Posterior vena cava (tissue), 2 donors: ENCODE measurements around the gene ZNF521. TPM values are rescaled to one million over a fixed set of nuclear protein-coding genes. Genes with fewer than 3 reads are reported as not detected.
"Not testable (repeated sequence)": the region's sequence is repeated elsewhere in the genome, so short reads cannot be mapped to it uniquely, and the experiment has no call there.

ENCODE experiments used
- DNase-seq: peaks from one replicate; pipeline ENCODE4 v3.0.0-alpha.2; 2020; ENCODE audit warnings: low spot score
- intact Hi-C, 2 donors: fragments of 100-400 bp; cut with DNase I; formaldehyde crosslinking; loops; one replicate each; pipeline versions ENCODE4 v1.14.1 to v1.14.2; 2022 to 2023
- total RNA-seq, 2 donors: library from RNA; stranded (reverse); fragmentation: NEBNext Ultra II Directional; extraction: Animal tissue kit (Norgen Biotek cat#: 25700); gene quantifications; one replicate each; pipeline ENCODE4 v1.2.1, GENCODE V29; 2021
- donor health status: DM: yes; HTN: yes; CAD: no.
- donor health status: DM: yes; HTN: yes; CAD: no.

The ZNF521 gene
- total RNA-seq, 2 donors from 2014 or later, result 29.0 to 44.5 TPM

DNA sequence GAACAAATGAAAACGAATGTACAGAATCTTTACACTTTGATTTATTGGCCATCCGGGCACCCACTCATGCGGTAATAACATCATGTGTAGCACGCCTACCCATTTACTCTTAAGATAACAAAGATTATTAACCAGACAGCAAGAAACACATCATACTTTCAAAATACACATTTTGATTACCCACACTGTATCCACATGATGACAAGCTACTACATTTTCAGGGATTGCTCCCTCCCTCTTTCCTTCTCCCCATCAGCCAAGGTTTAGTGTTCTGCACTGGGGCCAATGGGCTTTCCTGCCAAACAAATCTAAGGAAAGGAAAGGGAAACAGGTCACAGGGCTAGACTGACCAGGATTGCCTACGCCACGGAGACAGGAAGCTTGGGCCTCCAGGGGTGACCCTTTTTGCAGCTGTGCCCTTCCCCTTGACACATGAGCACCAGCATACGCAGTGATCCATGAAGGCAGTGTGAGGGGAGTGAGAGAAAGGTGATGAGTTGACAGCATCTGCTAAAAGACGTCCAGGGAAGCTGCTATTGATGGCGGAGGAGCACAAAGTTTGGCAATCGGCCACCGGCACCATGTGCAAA, 76.5 kb downstream of the ZNF521 start:
- intact Hi-C loops, result no loop called here

DNA sequence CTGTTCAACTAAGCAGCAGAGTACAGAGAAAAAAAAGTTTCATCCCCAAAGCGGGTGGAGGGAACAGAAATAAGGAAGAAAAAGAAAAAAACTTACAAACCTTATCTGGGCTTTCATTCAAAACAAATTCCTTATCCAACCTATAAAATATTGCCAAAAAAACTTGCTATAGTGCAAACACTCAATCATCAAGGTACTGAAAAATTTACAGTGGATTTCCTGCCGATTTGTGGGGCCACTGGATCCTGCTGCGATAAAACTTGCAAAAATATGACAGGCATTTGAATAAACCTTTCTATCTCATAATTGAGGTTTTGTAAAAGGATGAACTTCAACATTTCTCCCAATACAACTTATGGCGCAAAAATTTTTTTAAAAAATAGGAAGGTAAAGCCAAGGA, 77.0 kb downstream of the ZNF521 start:
- intact Hi-C loops, result loop anchor here in 1 of 2 donors (5.0 kb wide), 1 partner anchor 448 kb away; no protein-coding TSS in a partner anchor
- no peak for DNase-seq

More for the DNA sequence above, 76.5 kb downstream of the ZNF521 start:
- DNase-seq, result no peak

DNA sequence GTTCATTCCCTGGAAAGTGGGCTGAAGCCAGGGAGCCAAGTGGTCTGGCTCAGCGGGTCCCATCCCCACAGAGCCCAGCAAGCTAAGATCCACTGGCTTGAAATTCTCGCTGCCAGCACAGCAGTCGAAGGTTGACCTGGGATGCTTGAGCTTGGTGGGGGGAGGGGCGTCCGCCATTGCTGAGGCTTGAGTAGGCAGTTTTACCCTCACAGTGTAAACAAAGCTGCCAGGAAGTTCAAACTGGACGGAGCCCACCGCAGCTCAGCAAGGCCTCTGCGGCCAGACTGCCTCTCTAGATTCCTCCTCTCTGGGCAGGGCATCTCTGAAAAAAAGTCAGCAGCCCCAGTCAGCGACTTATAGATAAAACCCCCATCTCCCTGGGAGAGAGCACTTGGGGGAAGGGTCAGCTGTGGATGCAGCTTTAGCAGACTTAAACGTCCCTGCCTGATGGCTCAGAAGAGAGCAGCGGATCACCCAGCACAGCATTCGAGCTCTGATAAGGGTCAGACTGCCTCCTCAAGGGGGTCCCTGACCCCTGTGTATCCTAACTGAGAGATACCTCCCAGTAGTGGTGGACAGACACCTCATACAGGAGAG, 84.9 kb downstream of the ZNF521 start:
- intact Hi-C loops, DNase-seq: not testable (repeated sequence)

DNA sequence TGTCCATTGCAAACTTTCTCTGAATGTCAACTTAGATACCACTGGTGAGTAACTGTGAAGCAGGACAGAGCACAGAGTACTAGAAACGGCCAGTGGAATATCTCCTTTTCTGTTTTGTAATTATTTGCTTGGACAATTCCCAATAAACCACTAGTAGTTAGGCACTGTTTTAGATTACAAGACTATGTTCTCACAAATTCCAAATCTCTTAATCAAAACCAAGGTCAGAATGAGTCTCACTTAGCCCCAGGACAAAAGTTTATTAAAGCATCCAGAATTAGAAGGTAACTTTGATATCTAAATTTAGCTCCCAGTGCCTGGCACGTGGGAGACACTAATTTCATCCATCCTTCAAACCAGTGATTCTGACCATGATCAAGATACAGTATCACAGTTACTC, 89.0 kb downstream of the ZNF521 start:
- intact Hi-C loops, result no loop called here
- DNase-seq, result no peak

DNA sequence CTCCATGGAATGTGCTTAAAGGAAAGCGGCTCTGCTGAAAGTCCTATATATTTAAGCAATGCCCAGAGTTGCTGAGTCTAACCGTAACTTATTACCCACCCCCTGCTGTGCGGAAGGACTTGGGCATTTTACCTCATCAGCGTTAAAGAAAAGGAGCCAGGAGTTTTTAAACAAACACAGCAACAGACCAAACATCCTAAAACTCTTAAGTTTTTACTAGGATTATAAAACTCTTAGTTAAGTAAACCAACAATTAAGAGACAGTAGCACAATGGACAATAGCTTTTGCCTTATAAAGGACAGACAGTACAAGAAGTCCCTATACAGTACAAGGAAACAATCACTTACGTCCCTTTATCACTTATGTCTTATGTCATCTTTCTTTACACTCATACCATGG, 90.2 kb downstream of the ZNF521 start:
- intact Hi-C loops, result no loop called here
- DNase-seq, result no peak

DNA sequence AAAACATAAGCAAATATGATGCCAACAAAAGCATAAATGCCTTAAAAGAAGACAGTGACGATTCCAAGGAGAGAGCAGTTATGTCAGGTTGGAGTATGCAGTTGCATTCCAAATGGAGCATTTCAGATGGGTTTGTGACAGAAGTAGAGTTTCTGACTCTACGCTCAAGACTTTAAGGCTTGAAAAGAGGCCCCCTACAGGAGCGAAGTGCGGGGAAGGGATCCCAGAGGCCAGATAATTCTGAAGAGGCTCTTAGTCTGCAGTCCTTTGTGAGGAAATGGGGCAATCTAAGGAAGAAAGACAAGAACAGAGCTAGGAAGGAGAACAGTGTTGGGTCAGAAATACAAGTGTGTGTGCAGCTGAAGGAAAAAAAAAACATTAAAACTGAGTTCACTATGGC, 95.5 kb downstream of the ZNF521 start:
- DNase-seq, result no peak
- intact Hi-C loops, result no loop called here

DNA sequence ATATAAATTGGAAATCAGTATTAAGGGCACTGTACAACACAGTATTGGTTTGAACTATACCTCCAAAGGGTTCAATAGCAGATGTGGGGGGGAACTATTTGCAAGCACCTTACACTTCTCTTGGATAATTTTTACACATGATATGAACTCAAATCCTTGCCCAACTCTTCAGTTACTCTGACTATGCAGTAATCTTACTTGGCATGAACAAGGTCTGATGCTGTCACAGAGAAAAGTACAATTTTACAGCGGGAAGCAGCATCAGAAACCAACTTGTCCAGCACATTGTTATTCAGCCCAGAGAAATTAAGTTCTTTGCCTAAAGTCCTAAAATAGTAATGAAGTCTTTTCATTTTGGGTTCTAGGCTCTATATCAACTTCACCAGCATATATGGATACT, 98.2 kb downstream of the ZNF521 start:
- intact Hi-C loops, result no loop called here
- DNase-seq, result no peak

DNA sequence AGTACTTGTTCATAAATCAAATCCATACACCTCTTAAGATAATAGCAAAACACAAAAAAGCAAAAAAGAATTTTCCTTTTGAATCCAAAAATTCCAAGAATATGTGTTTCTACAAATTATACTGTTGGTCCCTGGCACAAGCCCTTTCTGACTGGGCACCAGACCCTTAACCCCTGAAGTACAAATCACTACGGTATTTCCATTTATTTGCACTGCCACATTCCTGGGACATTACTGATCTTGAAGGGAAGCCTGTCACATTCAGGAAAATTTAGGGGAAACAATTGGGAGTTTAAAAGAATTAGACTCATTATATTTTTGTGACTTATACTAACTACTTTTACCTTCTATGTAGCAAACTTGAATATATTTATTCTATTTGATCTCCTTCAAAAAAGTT, 98.8 kb downstream of the ZNF521 start:
- DNase-seq, result no peak
- intact Hi-C loops, result no loop called here

DNA sequence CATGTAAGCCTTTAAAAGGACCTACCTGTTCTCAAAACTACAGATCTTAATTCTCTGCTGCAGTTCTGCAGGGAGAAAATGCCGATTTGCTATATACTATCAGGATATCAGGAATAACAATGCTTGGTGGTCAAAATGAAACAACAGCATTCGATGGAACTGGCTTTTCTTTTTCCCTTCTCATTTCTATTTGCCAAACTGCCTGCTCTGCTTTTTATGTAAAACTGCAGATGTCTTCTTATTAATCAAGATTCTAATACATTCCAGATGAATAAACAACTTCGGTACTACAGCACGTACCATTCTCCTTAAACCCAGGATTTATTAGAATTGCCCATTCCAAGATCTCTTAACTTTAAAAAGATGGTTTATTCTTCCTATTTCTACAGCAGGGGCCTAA, 100.9 kb downstream of the ZNF521 start:
- no peak for DNase-seq
- intact Hi-C loops, result no loop called here

DNA sequence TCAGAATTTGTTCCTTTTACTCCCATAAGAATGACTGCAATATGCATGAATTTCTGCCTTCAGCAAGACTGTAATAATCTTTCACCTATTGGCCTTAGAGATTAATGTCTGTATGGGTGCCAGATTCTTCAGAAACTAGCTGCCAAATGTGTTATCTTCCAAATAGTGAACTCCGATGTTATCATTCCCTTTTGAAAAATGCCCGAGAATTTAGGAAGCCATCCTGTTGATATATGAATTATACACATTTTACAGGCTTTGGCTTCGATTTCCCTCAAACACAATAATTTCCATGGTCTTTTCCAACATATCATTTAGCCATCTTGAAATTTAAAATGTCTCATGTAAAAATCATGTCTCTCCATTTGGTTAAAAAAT, 101.5 kb downstream of the ZNF521 start:
- intact Hi-C loops, result no loop called here
- no peak for DNase-seq

DNA sequence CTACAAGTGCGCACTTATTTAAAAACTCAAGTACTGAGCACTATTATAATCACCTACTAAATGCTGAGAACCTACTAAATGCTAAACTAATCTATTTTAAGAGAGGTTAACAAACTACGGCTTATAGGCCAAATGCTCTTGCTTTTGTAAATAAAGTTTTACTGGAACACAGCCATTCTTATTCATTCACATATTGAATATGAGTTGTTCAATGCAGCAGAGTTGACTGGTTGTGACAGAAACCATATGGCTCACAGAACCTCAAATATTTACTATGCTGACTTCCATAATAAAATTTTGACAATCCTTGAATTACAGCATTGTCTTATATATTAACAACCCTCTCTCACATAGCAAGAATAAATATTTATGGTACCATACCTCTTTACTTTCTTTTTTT, 103.2 kb downstream of the ZNF521 start:
- intact Hi-C loops, result no loop called here
- no peak for DNase-seq

DNA sequence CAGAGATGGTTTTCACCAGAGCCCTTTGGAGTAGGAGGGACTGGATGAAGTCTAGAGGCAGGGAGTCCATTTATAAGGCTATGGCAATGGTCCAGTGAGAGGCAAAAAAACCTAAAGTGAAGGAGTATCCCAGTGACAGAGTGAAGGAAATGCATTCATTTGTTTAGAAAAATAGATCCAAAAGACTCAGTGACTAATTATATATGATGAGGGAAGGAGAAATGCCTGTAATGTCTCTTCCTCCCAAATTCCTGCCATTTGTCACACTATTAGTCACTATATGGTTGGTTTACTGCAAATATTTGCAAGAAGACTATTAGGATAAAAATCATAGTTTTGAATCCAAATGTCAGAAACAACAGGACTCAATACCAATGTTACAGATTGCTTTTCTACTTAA, 104.2 kb downstream of the ZNF521 start:
- intact Hi-C loops, result no loop called here
- DNase-seq, result no peak

DNA sequence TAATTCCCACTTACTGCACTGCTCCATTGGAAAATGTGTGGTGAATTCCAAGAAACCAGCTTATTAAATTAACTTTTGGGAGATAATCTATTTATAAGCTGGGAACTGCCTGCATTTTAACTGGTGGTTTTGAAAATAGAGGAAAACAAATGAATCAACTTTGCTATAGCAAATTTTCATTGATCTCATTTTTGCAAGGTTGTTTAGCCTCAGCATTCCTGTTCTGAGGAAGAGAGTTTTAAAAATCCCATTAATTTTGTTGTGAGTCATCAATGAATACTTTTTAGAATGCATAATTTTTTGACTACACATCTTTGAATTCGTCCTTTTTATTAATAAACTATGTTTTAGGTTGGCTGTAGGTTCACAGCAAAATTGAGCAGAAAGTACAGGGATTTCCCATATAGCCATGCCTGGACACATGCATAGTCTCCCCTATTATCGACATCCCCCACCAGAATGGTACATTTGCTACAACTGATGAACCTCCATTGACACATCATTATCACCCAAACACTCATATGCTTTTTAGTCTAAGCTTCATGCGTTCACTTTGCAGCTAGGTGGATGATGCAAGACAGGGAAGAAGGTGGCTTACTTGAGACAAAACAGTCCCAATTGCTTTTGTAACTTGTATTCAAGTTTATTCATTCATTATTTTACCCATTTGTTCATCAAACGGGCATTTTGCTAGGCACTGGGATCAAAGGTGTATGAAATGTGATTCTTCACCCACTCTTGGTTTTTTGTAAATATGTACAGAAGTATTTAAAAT, 106.9 kb downstream of the ZNF521 start:
- intact Hi-C loops, result no loop called here
- no peak for DNase-seq

DNA sequence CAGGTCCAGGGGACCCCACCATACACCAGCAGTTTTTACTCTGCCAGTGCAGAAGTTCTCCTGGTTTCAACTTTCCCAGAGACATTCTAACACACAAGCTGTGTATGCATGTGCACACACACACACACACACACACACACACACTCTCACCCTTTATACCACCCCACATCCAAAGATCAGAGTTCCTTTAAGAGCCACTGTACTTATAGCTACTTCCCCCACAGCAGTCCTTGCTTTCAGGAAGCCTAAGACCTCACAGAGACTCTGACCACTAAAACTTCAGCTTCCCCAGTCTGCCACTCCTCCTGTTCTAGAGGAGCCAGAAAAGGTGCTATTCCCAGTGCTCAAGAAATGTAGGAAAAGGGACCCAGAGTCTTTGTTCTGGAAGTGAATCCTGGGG, 107.8 kb downstream of the ZNF521 start:
- no peak for DNase-seq
- intact Hi-C loops, result no loop called here

DNA sequence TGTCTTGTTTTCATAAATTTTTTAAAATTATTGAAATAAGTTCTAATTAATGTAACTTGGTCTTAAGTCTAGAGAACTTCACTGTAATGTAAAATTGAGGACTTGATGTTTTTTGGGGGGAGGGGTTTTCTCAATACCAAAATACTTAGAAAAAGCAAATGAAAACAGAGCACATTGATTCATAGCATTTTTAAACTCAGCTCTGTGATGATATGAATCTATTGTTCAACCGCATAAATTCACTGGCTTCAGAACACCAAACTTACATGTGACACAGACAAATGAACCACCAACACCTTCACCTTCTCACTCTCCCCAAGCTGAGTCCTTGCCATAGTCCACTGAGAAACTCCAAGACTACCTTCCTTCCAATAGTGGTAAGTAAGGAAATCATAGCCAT, 108.2 kb downstream of the ZNF521 start:
- DNase-seq, result no peak
- intact Hi-C loops, result no loop called here

DNA sequence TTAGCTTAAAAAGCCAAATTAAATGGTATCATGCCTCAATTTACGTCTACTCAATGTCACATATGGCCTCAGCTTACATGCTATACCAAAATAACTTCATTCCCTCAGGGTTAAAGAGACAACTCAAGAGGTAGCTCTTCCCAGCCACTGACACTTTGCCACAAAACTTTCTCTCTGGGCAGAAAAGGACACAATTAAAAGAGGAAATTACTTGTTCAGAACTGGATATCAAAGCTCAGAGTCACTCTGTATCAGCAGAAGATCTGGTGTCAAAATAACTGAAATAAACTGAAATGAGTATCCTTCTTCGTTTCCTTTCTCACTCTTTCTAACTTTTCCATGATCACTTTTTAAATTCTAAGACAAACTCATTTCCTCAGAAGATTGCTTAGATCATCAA, 108.7 kb downstream of the ZNF521 start:
- no peak for DNase-seq
- intact Hi-C loops, result no loop called here

DNA sequence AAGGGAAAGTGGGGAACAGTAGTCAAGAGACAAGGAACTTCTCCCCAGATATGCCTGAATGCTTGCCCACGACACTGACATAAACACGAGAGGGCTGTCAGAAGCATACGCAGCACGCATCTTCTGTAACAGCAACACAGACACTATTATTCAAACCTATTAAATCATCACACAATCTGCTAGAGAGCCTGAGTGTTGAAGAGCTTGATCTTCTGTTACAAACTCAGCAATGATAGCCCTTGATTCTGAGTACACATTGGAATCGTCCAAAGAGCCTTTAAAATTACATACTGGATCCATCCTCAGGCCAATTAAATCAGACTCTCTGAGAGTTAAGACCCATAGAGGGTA, 111.6 kb downstream of the ZNF521 start:
- intact Hi-C loops, result no loop called here

DNA sequence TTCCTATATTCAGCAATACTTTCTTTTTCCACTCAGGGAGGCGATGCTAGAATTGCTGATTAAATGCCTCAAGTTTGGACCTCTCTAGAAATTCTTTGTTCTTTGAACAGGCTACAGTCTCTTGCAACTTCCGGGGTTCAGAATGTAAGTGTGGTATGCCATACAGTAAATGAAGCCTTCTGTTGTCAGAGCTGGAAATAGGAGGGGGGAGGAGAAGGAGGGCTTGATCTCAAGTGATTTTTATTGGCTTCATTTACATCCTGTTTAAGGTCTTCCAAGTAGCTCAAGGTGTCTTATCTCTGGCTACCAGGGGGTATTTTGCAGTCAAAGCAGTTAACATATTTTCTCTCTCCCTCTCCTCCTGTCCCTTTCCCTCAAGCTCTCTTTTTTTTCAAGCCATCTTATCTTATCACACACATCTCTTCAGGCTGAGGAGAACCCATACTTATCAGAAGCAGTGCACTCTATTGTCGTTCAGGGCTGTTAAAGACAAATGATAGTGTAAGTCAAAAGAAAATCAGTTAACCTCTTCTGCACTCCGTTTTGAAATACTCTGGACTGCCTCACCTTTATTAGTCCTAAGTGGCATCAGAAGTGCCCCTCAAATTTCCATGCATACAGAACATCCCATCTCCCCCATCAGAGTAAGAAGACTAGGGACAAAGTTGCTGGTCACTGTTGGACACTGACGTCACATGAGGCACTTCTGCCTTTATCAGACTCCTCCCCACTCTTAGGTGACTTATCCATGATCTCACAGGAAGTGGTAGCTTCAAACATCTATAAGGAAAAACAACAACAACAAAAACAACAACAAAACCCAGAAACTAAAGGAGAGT, 112.2 kb downstream of the ZNF521 start:
- intact Hi-C loops, result no loop called here
- DNase-seq, result no peak

More for the DNA sequence above, 111.6 kb downstream of the ZNF521 start:
- DNase-seq, result no peak

DNA sequence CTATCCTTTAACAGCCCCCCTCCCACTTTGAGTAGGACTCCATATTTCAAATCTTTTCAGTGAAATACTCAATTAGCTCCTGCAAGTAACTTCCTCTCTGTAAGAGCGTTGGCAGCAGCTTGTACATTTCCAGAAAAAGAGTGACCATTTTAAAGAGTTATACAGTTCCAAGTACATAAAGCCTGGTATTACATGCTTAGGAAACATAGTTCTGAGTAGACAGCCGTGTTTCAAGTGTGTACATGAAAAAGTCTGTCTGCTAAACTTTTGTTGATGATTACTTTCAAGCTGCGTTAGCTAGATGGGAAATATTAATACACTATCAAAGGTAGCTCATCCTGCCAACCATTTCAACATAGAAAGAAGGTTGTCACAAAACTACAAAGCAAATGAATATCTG, 112.8 kb downstream of the ZNF521 start:
- no peak for DNase-seq
- intact Hi-C loops, result no loop called here

DNA sequence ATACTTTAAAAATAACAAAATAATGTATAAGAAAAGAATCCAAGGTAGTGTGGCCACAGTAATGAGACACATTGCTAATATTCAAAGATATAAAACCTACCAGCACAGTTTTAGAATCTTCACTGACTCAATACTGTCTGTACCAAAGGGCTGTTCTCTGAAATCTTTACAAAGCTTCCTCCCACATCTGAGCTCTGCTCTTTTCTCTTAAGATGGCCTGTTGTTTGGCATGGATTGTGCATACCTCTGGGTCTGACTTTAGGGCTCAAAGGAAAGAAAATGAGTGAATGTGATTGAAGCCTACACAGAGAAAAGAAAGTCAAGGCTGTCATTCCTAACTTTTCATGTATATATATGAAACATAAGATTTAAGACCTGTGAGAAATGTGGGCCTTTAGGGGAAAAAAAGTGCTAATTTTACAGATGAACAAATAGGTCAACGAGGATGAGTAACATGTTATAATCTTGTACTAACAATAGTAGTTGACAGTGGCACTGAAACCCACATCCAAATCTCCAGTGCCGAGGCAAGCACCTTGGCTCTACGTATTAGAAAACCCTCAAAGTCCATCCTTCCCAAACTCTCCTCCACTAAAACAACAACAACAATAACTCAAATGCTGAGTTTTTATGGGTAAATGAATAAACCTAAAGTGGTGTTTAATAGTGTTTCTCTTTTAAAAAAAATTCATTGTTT, 114.2 kb downstream of the ZNF521 start:
- DNase-seq, result no peak
- intact Hi-C loops, result no loop called here
